ENCODE measurements around the gene TMEM176B.

Gene TMEM176B

GRCh38 chr7:150806454-150806853 lies 6.3 kb upstream of the TMEM176B start:
- no peak overlapping the region for H3K4me3 ChIP-seq (ENCODE audit: low read length)
- no peak for DNase-seq (ENCODE audit: low read depth)
- no peak for TF ChIP-seq CTCF (conservative IDR thresholded peaks at IDR 0.05; ENCODE audit: low read length)

DNA sequence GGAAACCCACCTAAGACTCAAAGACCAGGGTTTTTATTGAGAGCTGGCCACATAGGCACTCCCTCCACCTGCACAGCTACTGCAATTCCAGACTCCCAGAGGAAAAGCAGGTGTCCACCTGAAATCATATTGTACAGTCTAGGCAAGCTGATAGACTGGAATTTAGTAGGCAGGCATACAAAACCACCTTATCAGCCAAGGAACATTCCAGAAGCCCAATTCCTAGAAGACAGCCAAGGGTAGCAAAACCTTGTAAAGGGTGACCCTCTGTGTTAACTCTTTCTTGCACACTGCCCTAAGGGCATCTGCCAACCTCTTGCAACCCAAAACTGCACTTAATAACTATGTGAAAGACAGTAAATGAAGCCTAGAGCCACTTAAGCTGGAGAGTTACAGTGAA lies 5.7 kb upstream of the TMEM176B start:
- no peak for TF ChIP-seq CTCF (conservative IDR thresholded peaks at IDR 0.05; ENCODE audit: low read length)
- H3K4me3 ChIP-seq (ENCODE audit: low read length): no peak overlapping the region
- no peak for DNase-seq (ENCODE audit: low read depth)

- DNase-seq (ENCODE audit: low read depth): no peak
- no peak for TF ChIP-seq CTCF (conservative IDR thresholded peaks at IDR 0.05; ENCODE audit: low read length)
Measured at GRCh38 chr7:150804802-150805201, 4.6 kb upstream of the TMEM176B start.

DNA sequence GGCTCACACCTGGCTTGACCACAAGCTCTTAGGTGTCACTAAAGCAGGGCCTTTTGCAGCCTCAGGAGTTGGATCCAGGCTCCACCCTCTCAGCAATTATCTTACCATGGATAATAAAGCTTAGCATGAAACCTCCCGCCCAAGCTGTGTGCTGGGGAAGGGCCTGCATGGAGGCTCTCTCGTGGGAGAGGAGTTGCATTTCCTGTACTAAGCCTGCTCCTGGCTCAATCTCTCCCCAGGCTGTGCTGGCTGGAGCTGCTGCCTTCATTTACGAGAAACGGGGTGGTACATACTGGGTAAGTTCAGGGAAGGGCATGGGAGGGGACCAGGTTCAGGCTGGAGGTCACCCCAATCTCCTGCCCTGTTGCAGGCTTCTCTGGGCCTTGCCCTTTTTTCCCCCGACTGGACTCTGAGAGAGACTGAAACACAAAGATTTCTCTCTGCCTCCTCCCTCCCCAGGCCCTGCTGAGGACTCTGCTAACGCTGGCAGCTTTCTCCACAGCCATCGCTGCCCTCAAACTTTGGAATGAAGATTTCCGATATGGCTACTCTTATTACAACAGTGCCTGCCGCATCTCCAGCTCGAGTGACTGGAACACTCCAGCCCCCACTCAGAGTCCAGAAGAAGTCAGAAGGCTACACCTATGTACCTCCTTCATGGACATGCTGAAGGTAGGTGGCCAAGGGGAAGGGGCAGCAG lies 3.1 kb upstream of the TMEM176B start:
- DNase-seq (ENCODE audit: low read depth): no peak
- no peak overlapping the region for H3K4me3 ChIP-seq (ENCODE audit: low read length)
- no peak for TF ChIP-seq CTCF (conservative IDR thresholded peaks at IDR 0.05; ENCODE audit: low read length)

More at GRCh38 chr7:150804802-150805201, 4.6 kb upstream of the TMEM176B start:
- no peak overlapping the region for H3K4me3 ChIP-seq (ENCODE audit: low read length)

DNA sequence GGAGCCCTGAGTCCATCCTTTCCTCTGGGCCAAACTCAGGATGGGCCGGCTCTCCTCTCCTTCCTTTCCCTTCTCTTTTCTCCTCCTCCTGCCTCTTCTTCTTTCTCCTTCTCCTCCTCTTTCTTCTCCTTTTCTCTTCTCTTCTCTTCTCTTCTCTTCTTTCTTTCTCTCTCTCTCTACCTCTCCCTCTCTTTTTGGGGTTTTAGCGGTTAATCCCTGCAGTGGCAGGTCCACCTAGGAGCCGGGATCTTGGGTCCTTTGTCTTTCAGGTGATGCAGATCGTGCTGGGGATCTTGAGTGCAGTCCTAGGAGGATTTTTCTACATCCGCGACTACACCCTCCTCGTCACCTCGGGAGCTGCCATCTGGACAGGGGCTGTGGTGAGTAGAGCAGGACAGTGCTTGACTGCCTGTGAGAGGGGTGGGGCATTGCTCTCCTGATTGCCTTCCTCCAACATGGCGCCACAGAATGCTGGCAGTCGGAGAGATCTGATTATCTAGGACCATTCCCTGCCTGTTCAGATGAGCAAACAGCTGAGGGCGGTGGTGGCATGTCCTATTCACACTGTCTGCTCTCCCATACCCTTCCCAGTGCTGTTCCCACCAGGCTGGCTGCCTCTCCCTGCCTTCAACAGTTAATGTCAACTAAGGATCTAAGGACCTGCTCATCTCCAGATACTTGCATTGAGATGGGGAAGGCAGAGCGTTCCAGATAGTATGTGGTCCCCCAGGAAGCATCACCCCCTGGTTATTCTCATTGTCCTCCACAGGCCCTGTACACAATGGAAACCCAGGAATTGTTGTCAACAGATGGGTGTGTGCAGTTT lies 2.0 kb upstream of the TMEM176B start:
- H3K4me3 ChIP-seq (ENCODE audit: low read length): no peak overlapping the region
- DNase-seq (ENCODE audit: low read depth): no peak
- TF ChIP-seq CTCF (conservative IDR thresholded peaks at IDR 0.05; ENCODE audit: low read length): no peak

DNA sequence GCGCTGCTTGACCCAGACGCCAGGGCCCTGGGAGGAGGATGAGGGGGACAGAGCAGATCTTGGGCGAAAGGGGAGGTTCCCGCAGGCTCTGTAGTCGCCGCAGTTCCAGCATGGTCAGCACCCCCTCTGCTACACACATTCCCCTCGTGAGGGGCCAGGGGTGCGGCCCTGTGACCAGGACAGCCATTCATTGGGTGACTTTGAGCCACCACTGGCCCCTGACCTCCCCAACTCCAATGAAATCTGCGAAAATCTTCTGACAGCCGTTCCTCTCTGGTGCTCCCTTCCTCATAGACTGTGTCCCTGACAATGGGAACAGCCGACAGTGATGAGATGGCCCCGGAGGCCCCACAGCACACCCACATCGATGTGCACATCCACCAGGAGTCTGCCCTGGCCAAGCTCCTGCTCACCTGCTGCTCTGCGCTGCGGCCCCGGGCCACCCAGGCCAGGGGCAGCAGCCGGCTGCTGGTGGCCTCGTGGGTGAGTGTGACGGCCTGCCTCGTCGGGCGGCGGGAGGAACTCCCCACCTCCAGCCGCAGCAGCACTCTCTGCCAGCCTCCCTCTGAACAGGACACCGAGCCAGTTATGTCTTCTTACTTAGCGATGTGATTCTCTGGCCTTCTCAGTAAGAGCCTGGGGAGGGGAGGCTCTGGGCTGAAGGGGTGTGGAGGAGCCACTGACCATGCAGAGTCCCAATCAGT lies 1.2 kb upstream of the TMEM176B start:
- TF ChIP-seq CTCF (conservative IDR thresholded peaks at IDR 0.05; ENCODE audit: low read length): no peak
- H3K4me3 ChIP-seq (ENCODE audit: low read length): no peak overlapping the region
- no peak for DNase-seq (ENCODE audit: low read depth)
